GM21737 (cell line): ENCODE results near the gene PREX1.
"Not testable (repeated sequence)": the region's sequence is repeated elsewhere in the genome, so short reads cannot be mapped to it uniquely, and the experiment has no call there.

Experiments
- ATAC-seq: cut with Tn5 transposase; IDR thresholded peaks from one replicate; pipeline ENCODE4 v1.9.1; 2021; ENCODE audit warnings: mild to moderate bottlenecking, moderate library complexity; ENCODE audit not compliant: unreplicated experiment

The PREX1 gene

GRCh38 chr20:48827855-48828733, at the start of gene PREX1:
Gene PREX1, minus strand, starts transcription at chr20:48827999. Its CDS starts 139 bp downstream, at chr20:48827860.
- ATAC-seq = peak; percentile 41

GRCh38 chr20:48877304-48877703, 49.5 kb upstream of the PREX1 start:
- no peak for ATAC-seq

- no peak for ATAC-seq
Measured at GRCh38 chr20:48875914-48876240, 48.1 kb upstream of the PREX1 start.

- no peak for ATAC-seq
Measured at GRCh38 chr20:48875233-48875913, 47.6 kb upstream of the PREX1 start.

GRCh38 chr20:48869442-48869841, 41.6 kb upstream of the PREX1 start:
- not testable (repeated sequence) for ATAC-seq

GRCh38 chr20:48866936-48867335, 39.1 kb upstream of the PREX1 start:
- no peak for ATAC-seq

- no peak for ATAC-seq
Measured at GRCh38 chr20:48864738-48865318, 37.0 kb upstream of the PREX1 start.

GRCh38 chr20:48864254-48864653, 36.5 kb upstream of the PREX1 start:
- ATAC-seq = no peak

GRCh38 chr20:48862279-48862678, 34.5 kb upstream of the PREX1 start:
- ATAC-seq = no peak

- ATAC-seq = no peak
Measured at GRCh38 chr20:48861444-48861843, 33.6 kb upstream of the PREX1 start.

- ATAC-seq = no peak
Measured at GRCh38 chr20:48858075-48858790, 30.4 kb upstream of the PREX1 start.

GRCh38 chr20:48856130-48856529, 28.3 kb upstream of the PREX1 start:
- ATAC-seq = no peak

- no peak for ATAC-seq
Measured at GRCh38 chr20:48855046-48855445, 27.2 kb upstream of the PREX1 start.

GRCh38 chr20:48852609-48853008, 24.8 kb upstream of the PREX1 start:
- ATAC-seq = no peak

- ATAC-seq = no peak
Measured at GRCh38 chr20:48851579-48851978, 23.8 kb upstream of the PREX1 start.

GRCh38 chr20:48850977-48851299, 23.1 kb upstream of the PREX1 start:
- ATAC-seq = no peak

GRCh38 chr20:48850257-48850976, 22.6 kb upstream of the PREX1 start:
- ATAC-seq = no peak

- no peak for ATAC-seq
Measured at GRCh38 chr20:48849779-48850178, 22.0 kb upstream of the PREX1 start.

GRCh38 chr20:48849299-48849698, 21.5 kb upstream of the PREX1 start:
- ATAC-seq = no peak

GRCh38 chr20:48847498-48848205, 19.9 kb upstream of the PREX1 start:
- no peak for ATAC-seq
